ENCODE results near the gene HIVEP3.
A peak's percentile ranks its signal among the peaks of the same experiment; 100 is the strongest.

The HIVEP3 gene

GRCh38 chr1:41519667-41520066, 399.1 kb downstream of the HIVEP3 start:
- no peak for DNase-seq (ENCODE audit: low read depth in 2 of 2)

- DNase-seq (ENCODE audit: low read depth in 2 of 2): no peak
These were observed 400.3 kb downstream of the HIVEP3 start for GRCh38 chr1:41518471-41518870.

GRCh38 chr1:41517062-41517438, 401.7 kb downstream of the HIVEP3 start:
- no peak for DNase-seq (ENCODE audit: low read depth in 2 of 2)

GRCh38 chr1:41516168-41517061, 402.3 kb downstream of the HIVEP3 start:
- peak; percentile 48 to 55 for DNase-seq (ENCODE audit: low read depth in 2 of 2)

- no peak for DNase-seq (ENCODE audit: low read depth in 2 of 2)
These were observed 402.9 kb downstream of the HIVEP3 start for GRCh38 chr1:41515778-41516167.

GRCh38 chr1:41515131-41515678, 403.5 kb downstream of the HIVEP3 start:
- no peak for DNase-seq (ENCODE audit: low read depth in 2 of 2)

GRCh38 chr1:41514381-41514780, 404.3 kb downstream of the HIVEP3 start:
- no peak for DNase-seq (ENCODE audit: low read depth in 2 of 2)

GRCh38 chr1:41513383-41513735, 405.4 kb downstream of the HIVEP3 start:
- DNase-seq (ENCODE audit: low read depth in 2 of 2): no peak

GRCh38 chr1:41512701-41513382, 405.9 kb downstream of the HIVEP3 start:
- DNase-seq (ENCODE audit: low read depth in 2 of 2): no peak

- no peak for DNase-seq (ENCODE audit: low read depth in 2 of 2)
These were observed 407.5 kb downstream of the HIVEP3 start for GRCh38 chr1:41511239-41511540.

- no peak for DNase-seq (ENCODE audit: low read depth in 2 of 2)
These were observed 408.0 kb downstream of the HIVEP3 start for GRCh38 chr1:41510531-41511238.

GRCh38 chr1:41509270-41509671, 409.5 kb downstream of the HIVEP3 start:
- DNase-seq (ENCODE audit: low read depth in 2 of 2): no peak

- no peak for DNase-seq (ENCODE audit: low read depth in 2 of 2)
These were observed 410.4 kb downstream of the HIVEP3 start for GRCh38 chr1:41508290-41508689.

- no peak for DNase-seq (ENCODE audit: low read depth in 2 of 2)
These were observed 410.9 kb downstream of the HIVEP3 start for GRCh38 chr1:41507836-41508235.

GRCh38 chr1:41507110-41507720, 411.5 kb downstream of the HIVEP3 start:
- DNase-seq (ENCODE audit: low read depth in 2 of 2): no peak

GRCh38 chr1:41504114-41505035, 414.3 kb downstream of the HIVEP3 start:
- no peak for DNase-seq (ENCODE audit: low read depth in 2 of 2)

GRCh38 chr1:41503538-41504113, 415.1 kb downstream of the HIVEP3 start:
- DNase-seq (ENCODE audit: low read depth in 2 of 2): no peak

- DNase-seq (ENCODE audit: low read depth in 2 of 2): no peak
These were observed 415.8 kb downstream of the HIVEP3 start for GRCh38 chr1:41502912-41503311.

GRCh38 chr1:41501581-41501980, 417.1 kb downstream of the HIVEP3 start:
- DNase-seq (ENCODE audit: low read depth in 2 of 2): no peak

GRCh38 chr1:41500781-41501518, 417.8 kb downstream of the HIVEP3 start:
- DNase-seq (ENCODE audit: low read depth in 2 of 2): no peak
